ENCODE data around the gene TMEM61.

The TMEM61 gene

GRCh38 chr1:55041613-55042012, 61.2 kb downstream of the TMEM61 start:
- DNase-seq = no peak

Data from NCI-H1092 (cell line).